MCF 10A (cell line): Measurements from ENCODE around the gene DPYD. TPM values are rescaled to one million over a fixed set of nuclear protein-coding genes. Genes with fewer than 3 reads are reported as not detected.

Experiments used
- BruUV-seq: library from RNA; stranded (reverse); fragments of 400-500 nt; replicated peaks from 2 replicates; lab custom pipeline; 2021; lab: Mats Ljungman, UMichigan
- CTCF ChIA-PET: fragments of 300-600 bp; sonication (Branson Sonifier 250); formaldehyde crosslinking; extraction: SDS; loops from one replicate; lab custom pipeline; 2021; ENCODE audit warnings: antibody characterized with exemption, inconsistent platforms; lab: Yijun Ruan, JAX
- POLR2A ChIA-PET: fragments of 300-600, 350-650 bp; sonication (Branson Sonifier 250); formaldehyde crosslinking; extraction: SDS; loops from one replicate; lab custom pipeline; 2020; ENCODE audit warnings: antibody characterized with exemption, inconsistent platforms; lab: Yijun Ruan, JAX
- DNase-seq: peaks from one replicate; pipeline ENCODE4 v3.0.0-alpha.2; 2018; ENCODE audit not compliant: unreplicated experiment
- H3K27ac Mint-ChIP-seq: one replicate; pipeline ENCODE4 v1.8.0; 2022; ENCODE audit warnings: mild to moderate bottlenecking, low read depth, mixed read lengths; ENCODE audit not compliant: unreplicated experiment
- H3K27me3 Mint-ChIP-seq: one replicate; pipeline ENCODE4 v1.8.0; 2022; ENCODE audit warnings: mixed read lengths; ENCODE audit not compliant: insufficient read depth, unreplicated experiment
- H3K36me3 Mint-ChIP-seq: one replicate; pipeline ENCODE4 v1.8.0; 2022; ENCODE audit warnings: mild to moderate bottlenecking, moderate library complexity, mixed read lengths; ENCODE audit not compliant: insufficient read depth, unreplicated experiment
- H3K4me1 Mint-ChIP-seq: one replicate; pipeline ENCODE4 v1.8.0; 2022; ENCODE audit warnings: mixed read lengths; ENCODE audit not compliant: insufficient read depth, unreplicated experiment
- H3K4me3 Mint-ChIP-seq: one replicate; pipeline ENCODE4 v1.8.0; 2022; ENCODE audit warnings: mild to moderate bottlenecking, moderate library complexity, mixed read lengths; ENCODE audit not compliant: unreplicated experiment
- H3K9me3 Mint-ChIP-seq: one replicate; pipeline ENCODE4 v1.8.0; 2022; ENCODE audit warnings: mixed read lengths; ENCODE audit not compliant: unreplicated experiment
- CTCF ChIP-seq: fragments of 200-600 bp; IDR thresholded peaks from one replicate; pipeline ENCODE4 v1.8.0; 2022; ENCODE audit warnings: antibody characterized with exemption, mild to moderate bottlenecking; ENCODE audit not compliant: unreplicated experiment
- intact Hi-C: fragments of 100-400 bp; cut with micrococcal nuclease; formaldehyde crosslinking; loops from 2 replicates; pipeline ENCODE4 v1.14.1; 2022
- total RNA-seq: library from RNA; stranded (reverse); gene quantifications from 2 replicates; pipeline ENCODE4 v1.2.3, GENCODE V29; 2022

Gene DPYD
- total RNA-seq, 1 experiment from 2014 or later = 48.2 TPM

GRCh38 chr1:97743129-97743528 is 177.7 kb downstream of the DPYD start:
- Mint-ChIP-seq H3K36me3 (peaks cover 8% of the 10 kb centered on the region), H3K9me3 (no peaks in the 10 kb centered on the region)

GRCh38 chr1:97740891-97741290 is 179.9 kb downstream of the DPYD start:
- Mint-ChIP-seq H3K9me3 (no peaks in the 10 kb centered on the region), H3K27me3 (no peaks in the 10 kb centered on the region), H3K4me1 (peaks cover 6% of the 10 kb centered on the region), H3K4me3 (no peak overlapping the region), H3K27ac (no peak overlapping the region), H3K36me3 (peaks cover 8% of the 10 kb centered on the region)
- CTCF ChIA-PET = no interaction called here
- TF ChIP-seq CTCF = no peak
- intact Hi-C loops = no loop called here
- no peak for DNase-seq
- BruUV-seq = no TSS peak
- POLR2A ChIA-PET = interaction anchor here (1.1 kb wide), 1 partner anchor 10 kb away, joined by 3 read pairs; no protein-coding TSS in a partner anchor

More at GRCh38 chr1:97743129-97743528, 177.7 kb downstream of the DPYD start:
- DNase-seq = no peak
- no peak for TF ChIP-seq CTCF
- ChIA-PET POLR2A (interaction anchor here (0.7 kb wide), 1 partner anchor 34 kb away, joined by 5 read pairs; no protein-coding TSS in a partner anchor), CTCF (no interaction called here)
- intact Hi-C loops = no loop called here
- H3K27ac Mint-ChIP-seq = no peak overlapping the region
- H3K4me1 Mint-ChIP-seq = peaks cover 6% of the 10 kb centered on the region
- no peaks in the 10 kb centered on the region for H3K27me3 Mint-ChIP-seq
- no peak overlapping the region for H3K4me3 Mint-ChIP-seq
- BruUV-seq = no TSS peak

- CTCF ChIA-PET = no interaction called here
- no peak overlapping the region for H3K4me3 Mint-ChIP-seq
- intact Hi-C loops = no loop called here
Observed at GRCh38 chr1:97739596-97740103, 181.2 kb downstream of the DPYD start.

GRCh38 chr1:97738270-97738669 is 182.6 kb downstream of the DPYD start:
- no TSS peak for BruUV-seq
- TF ChIP-seq CTCF = no peak
- intact Hi-C loops = no loop called here
- CTCF ChIA-PET = no interaction called here
- peaks cover 6% of the 10 kb centered on the region for H3K4me1 Mint-ChIP-seq
- H3K36me3 Mint-ChIP-seq = peaks cover 8% of the 10 kb centered on the region
- H3K9me3 Mint-ChIP-seq = no peaks in the 10 kb centered on the region
- no peak for DNase-seq
- no peaks in the 10 kb centered on the region for H3K27me3 Mint-ChIP-seq
- POLR2A ChIA-PET = no interaction called here
- no peak overlapping the region for H3K27ac Mint-ChIP-seq
- no peak overlapping the region for H3K4me3 Mint-ChIP-seq

More at GRCh38 chr1:97739596-97740103, 181.2 kb downstream of the DPYD start:
- Mint-ChIP-seq H3K27me3 (no peaks in the 10 kb centered on the region), H3K4me1 (peaks cover 6% of the 10 kb centered on the region), H3K36me3 (peaks cover 8% of the 10 kb centered on the region), H3K9me3 (no peaks in the 10 kb centered on the region), H3K27ac (no peak overlapping the region)
- BruUV-seq = no TSS peak
- POLR2A ChIA-PET = interaction anchor here (1.1 kb wide), 1 partner anchor 9 kb away, joined by 3 read pairs; no protein-coding TSS in a partner anchor
- no peak for TF ChIP-seq CTCF
- DNase-seq = no peak
